Activated CD8-positive, alpha-beta memory T cell treated with anti-CD3 and anti-CD28 coated beads, Interleukin-2, amount 50 U/mL, for 4 hours (primary cell): Measurements from ENCODE around the gene DIPK1A.
A peak's percentile ranks its signal among the peaks of the same experiment; 100 is the strongest.
"Not testable (repeated sequence)": the region's sequence is repeated elsewhere in the genome, so short reads cannot be mapped to it uniquely, and the experiment has no call there.

ENCODE experiments used
- DNase-seq: peaks from one replicate; pipeline ENCODE4 v3.0.0-alpha.2; 2020

The DIPK1A gene

GRCh38 chr1:92975551-92976232, 14.4 kb upstream of the DIPK1A start:
- no peak for DNase-seq

- DNase-seq, result not testable (repeated sequence)
Observed at GRCh38 chr1:92974112-92974511, 12.8 kb upstream of the DIPK1A start.

- DNase-seq, result no peak
Observed at GRCh38 chr1:92973203-92973897, 12.1 kb upstream of the DIPK1A start.

- no peak for DNase-seq
Observed at GRCh38 chr1:92972409-92973129, 11.3 kb upstream of the DIPK1A start.

GRCh38 chr1:92971932-92972331, 10.7 kb upstream of the DIPK1A start:
- not testable (repeated sequence) for DNase-seq

GRCh38 chr1:92970990-92971689, 9.9 kb upstream of the DIPK1A start:
- DNase-seq, result no peak

GRCh38 chr1:92969517-92969916, 8.3 kb upstream of the DIPK1A start:
- DNase-seq, result no peak

- no peak for DNase-seq
Observed at GRCh38 chr1:92968138-92969032, 7.1 kb upstream of the DIPK1A start.

- DNase-seq, result peak; percentile 22
Observed at GRCh38 chr1:92964998-92965397, 3.7 kb upstream of the DIPK1A start.

GRCh38 chr1:92964316-92964715, 3.1 kb upstream of the DIPK1A start:
- DNase-seq, result no peak

GRCh38 chr1:92961896-92962752, 862 bp upstream of the DIPK1A start:
- peak; percentile 57 for DNase-seq

- peak; percentile 69 for DNase-seq
Observed at GRCh38 chr1:92960395-92961130, 699 bp downstream of the DIPK1A start.

GRCh38 chr1:92958203-92958970, 2.9 kb downstream of the DIPK1A start:
- DNase-seq, result no peak

GRCh38 chr1:92957030-92957734, 4.1 kb downstream of the DIPK1A start:
- DNase-seq, result no peak

- DNase-seq, result no peak
Observed at GRCh38 chr1:92956254-92957029, 4.8 kb downstream of the DIPK1A start.

- no peak for DNase-seq
Observed at GRCh38 chr1:92953491-92953890, 7.8 kb downstream of the DIPK1A start.

- DNase-seq, result no peak
Observed at GRCh38 chr1:92952714-92953113, 8.5 kb downstream of the DIPK1A start.

GRCh38 chr1:92951141-92951582, 10.1 kb downstream of the DIPK1A start:
- DNase-seq, result no peak
